Measurements from ENCODE around the gene ARMC3. TPM values are rescaled to one million over a fixed set of nuclear protein-coding genes. Genes with fewer than 3 reads are reported as not detected.

The ARMC3 gene
- total RNA-seq, 3 donors from 2014 or later = not detected

GRCh38 chr10:22993314-22993713, 65.5 kb downstream of the ARMC3 start:
- no peak for ATAC-seq
- no peak for TF ChIP-seq CTCF (IDR thresholded peaks at IDR 0.05)
- H3K4me3 ChIP-seq = no peak overlapping the region
- no peak for DNase-seq
- no peaks in the 10 kb centered on the region for H3K4me1 ChIP-seq (ENCODE audit: low read depth)
- H3K36me3 ChIP-seq (ENCODE audit: low read depth) = no peaks in the 10 kb centered on the region
- H3K9me3 ChIP-seq = no peaks in the 10 kb centered on the region
- intact Hi-C loops (cut with DNase I, micrococcal nuclease) = loop anchor here (10.0 kb wide), 2 partner anchors 419 to 969 kb away; no protein-coding TSS in a partner anchor

- no peak overlapping the region for H3K4me3 ChIP-seq
- H3K9me3 ChIP-seq = no peaks in the 10 kb centered on the region
- intact Hi-C loops (cut with DNase I, micrococcal nuclease) = loop anchor here (10.0 kb wide), 2 partner anchors 422 to 972 kb away; no protein-coding TSS in a partner anchor
- no peaks in the 10 kb centered on the region for H3K36me3 ChIP-seq (ENCODE audit: low read depth)
- H3K4me1 ChIP-seq (ENCODE audit: low read depth) = no peaks in the 10 kb centered on the region
- no peak for ATAC-seq
- TF ChIP-seq CTCF (IDR thresholded peaks at IDR 0.05) = no peak
- no peak for DNase-seq
Measured at GRCh38 chr10:22997096-22997495, 69.2 kb downstream of the ARMC3 start.

- Histone ChIP-seq H3K4me3 (no peak overlapping the region), H3K4me1 (ENCODE audit: low read depth) (no peaks in the 10 kb centered on the region), H3K9me3 (no peaks in the 10 kb centered on the region), H3K36me3 (ENCODE audit: low read depth) (no peaks in the 10 kb centered on the region)
- DNase-seq (no peak), ATAC-seq (no peak)
- intact Hi-C loops (cut with DNase I, micrococcal nuclease) = loop anchor here (10.0 kb wide), 2 partner anchors 423 to 973 kb away; no protein-coding TSS in a partner anchor
- TF ChIP-seq CTCF (IDR thresholded peaks at IDR 0.05) = no peak
Measured at GRCh38 chr10:22998091-22998490, 70.2 kb downstream of the ARMC3 start.

GRCh38 chr10:22999942-23000341, 72.1 kb downstream of the ARMC3 start:
- H3K36me3 ChIP-seq (ENCODE audit: low read depth) = no peaks in the 10 kb centered on the region
- no peaks in the 10 kb centered on the region for H3K4me1 ChIP-seq (ENCODE audit: low read depth)
- no peak overlapping the region for H3K4me3 ChIP-seq
- TF ChIP-seq CTCF (IDR thresholded peaks at IDR 0.05) = no peak
- no peak for DNase-seq
- H3K9me3 ChIP-seq = no peaks in the 10 kb centered on the region
- intact Hi-C loops (cut with DNase I, micrococcal nuclease) = loop anchor here (10.0 kb wide), 2 partner anchors 425 to 975 kb away; no protein-coding TSS in a partner anchor
- ATAC-seq = no peak

GRCh38 chr10:23001901-23002516, 74.2 kb downstream of the ARMC3 start:
- no peak overlapping the region for H3K4me3 ChIP-seq
- no peaks in the 10 kb centered on the region for H3K36me3 ChIP-seq (ENCODE audit: low read depth)
- no peak for TF ChIP-seq CTCF (IDR thresholded peaks at IDR 0.05)
- intact Hi-C loops (cut with DNase I, micrococcal nuclease) = no loop called here
- ATAC-seq (no peak), DNase-seq (no peak)
- H3K9me3 ChIP-seq = no peaks in the 10 kb centered on the region
- H3K4me1 ChIP-seq (ENCODE audit: low read depth) = no peaks in the 10 kb centered on the region

Data from mucosa of descending colon (tissue), 3 donors.